Mesenchymal stem cell (in vitro differentiated cells and primary cell): Measurements from ENCODE around the gene IGF2R.

Source experiments
- DNase-seq: peaks from one replicate; pipeline ENCODE4 v3.0.0-alpha.2; 2013
- H2AFZ ChIP-seq: one replicate; pipeline ENCODE4 v1.6.1; 2013; ENCODE audit warnings: low read depth, mild to moderate bottlenecking, control low read depth, inconsistent platforms, low read length, moderate library complexity
- H2AK5ac ChIP-seq: 2 replicates; pipeline ENCODE4 v1.6.1; 2013; ENCODE audit warnings: low read length, moderate library complexity, mild to moderate bottlenecking, inconsistent platforms; ENCODE audit not compliant: severe bottlenecking
- H2BK120ac ChIP-seq: one replicate; pipeline ENCODE4 v1.6.1; 2013; ENCODE audit warnings: low read depth, mild to moderate bottlenecking, inconsistent platforms, low read length, moderate library complexity
- H2BK12ac ChIP-seq, 2 experiments: one replicate each; pipeline ENCODE4 v1.6.1; 2013; ENCODE audit warnings: inconsistent platforms in 2 of 2, low read length in 2 of 2, mild to moderate bottlenecking in 2 of 2, moderate library complexity in 2 of 2, control low read depth in 1 of 2
- H2BK15ac ChIP-seq: one replicate; pipeline ENCODE4 v1.6.1; 2013; ENCODE audit warnings: mild to moderate bottlenecking, low read depth, inconsistent platforms; ENCODE audit not compliant: poor library complexity, severe bottlenecking
- H2BK5ac ChIP-seq: 2 replicates; pipeline ENCODE4 v1.6.1; 2013; ENCODE audit warnings: low read depth, mild to moderate bottlenecking, low read length, control low read depth, inconsistent platforms; ENCODE audit not compliant: poor library complexity, severe bottlenecking
- H3K14ac ChIP-seq, 2 experiments: one replicate each; pipeline ENCODE4 v1.6.1; 2013; ENCODE audit warnings: inconsistent platforms in 2 of 2, low read length in 2 of 2, control low read depth in 1 of 2, mild to moderate bottlenecking in 1 of 2, moderate library complexity in 1 of 2
- H3K18ac ChIP-seq, 2 experiments: one replicate each; pipeline ENCODE4 v1.6.1; 2013; ENCODE audit warnings: inconsistent platforms in 2 of 2, low read length in 2 of 2, control low read depth in 1 of 2, low read depth in 1 of 2, mild to moderate bottlenecking in 1 of 2
- H3K23ac ChIP-seq, 2 experiments: one replicate each; pipeline ENCODE4 v1.6.1; 2013; ENCODE audit warnings: inconsistent platforms in 2 of 2, low read length in 2 of 2, mild to moderate bottlenecking in 2 of 2, moderate library complexity in 2 of 2, control low read depth in 1 of 2
- H3K27ac ChIP-seq: 2 replicates; pipeline ENCODE4 v1.5.1; 2013; ENCODE audit warnings: mild to moderate bottlenecking, moderate library complexity, low read length, control low read depth, inconsistent platforms; ENCODE audit not compliant: poor library complexity, severe bottlenecking
- H3K27me3 ChIP-seq, 2 experiments: 2 replicates each; pipeline versions ENCODE4 v1.6.1 to v1.7.0; 2013; ENCODE audit warnings: low read length in 2 of 2, mild to moderate bottlenecking in 2 of 2, moderate library complexity in 2 of 2, control low read depth in 1 of 2, inconsistent platforms in 1 of 2; ENCODE audit not compliant: control insufficient read depth in 1 of 2, insufficient read depth in 1 of 2
- H3K36me3 ChIP-seq, 2 experiments: 2 replicates each; pipeline versions ENCODE4 v1.6.1 to v1.7.0; 2013; ENCODE audit warnings: low read length in 2 of 2, control low read depth in 1 of 2, inconsistent platforms in 1 of 2, low read depth in 1 of 2, mild to moderate bottlenecking in 1 of 2; ENCODE audit not compliant: insufficient read depth in 2 of 2, control insufficient read depth in 1 of 2
- H3K4ac ChIP-seq, 2 experiments: one replicate each; pipeline ENCODE4 v1.6.1; 2013; ENCODE audit warnings: inconsistent platforms in 2 of 2, low read length in 2 of 2, mild to moderate bottlenecking in 2 of 2, moderate library complexity in 2 of 2, control low read depth in 1 of 2, low read depth in 1 of 2
- H3K4me1 ChIP-seq: 2 replicates; pipeline ENCODE4 v1.6.1; 2013; ENCODE audit warnings: low read depth, low read length, control low read depth; ENCODE audit not compliant: control insufficient read depth, insufficient read depth
- H3K4me2 ChIP-seq: 2 replicates; pipeline ENCODE4 v1.6.1; 2013; ENCODE audit warnings: low read length, mild to moderate bottlenecking, inconsistent platforms; ENCODE audit not compliant: poor library complexity, severe bottlenecking
- H3K4me3 ChIP-seq, 2 experiments: 2 replicates each; pipeline versions ENCODE4 v1.5.1 to v1.7.0; 2013; ENCODE audit warnings: low read length in 2 of 2, mild to moderate bottlenecking in 2 of 2, control low read depth in 1 of 2, low read depth in 1 of 2; ENCODE audit not compliant: insufficient read depth in 1 of 2
- H3K79me1 ChIP-seq: replicated peaks from 2 replicates; pipeline ENCODE4 v1.6.1; 2013; ENCODE audit warnings: mild to moderate bottlenecking, control low read depth, low read length, inconsistent platforms; ENCODE audit not compliant: poor library complexity, severe bottlenecking
- H3K9ac ChIP-seq: 2 replicates; pipeline ENCODE4 v1.7.0; 2013; ENCODE audit warnings: mild to moderate bottlenecking, low read length, moderate library complexity
- H3K9me3 ChIP-seq: 2 replicates; pipeline ENCODE4 v1.7.0; 2013; ENCODE audit warnings: mild to moderate bottlenecking, low read length; ENCODE audit not compliant: control insufficient read depth
- H4K8ac ChIP-seq: one replicate; pipeline ENCODE4 v1.6.1; 2013; ENCODE audit warnings: inconsistent platforms, mild to moderate bottlenecking, low read length, moderate library complexity
- H4K91ac ChIP-seq: one replicate; pipeline ENCODE4 v1.6.1; 2013; ENCODE audit warnings: mild to moderate bottlenecking, low read length, inconsistent platforms
- WGBS: methylation state at CpG from one replicate; pipeline ENCODE4 v1.1.7; 2013; ENCODE audit warnings: mixed read lengths; 5-methylcytosine and 5-hydroxymethylcytosine counted together

The IGF2R gene

DNA sequence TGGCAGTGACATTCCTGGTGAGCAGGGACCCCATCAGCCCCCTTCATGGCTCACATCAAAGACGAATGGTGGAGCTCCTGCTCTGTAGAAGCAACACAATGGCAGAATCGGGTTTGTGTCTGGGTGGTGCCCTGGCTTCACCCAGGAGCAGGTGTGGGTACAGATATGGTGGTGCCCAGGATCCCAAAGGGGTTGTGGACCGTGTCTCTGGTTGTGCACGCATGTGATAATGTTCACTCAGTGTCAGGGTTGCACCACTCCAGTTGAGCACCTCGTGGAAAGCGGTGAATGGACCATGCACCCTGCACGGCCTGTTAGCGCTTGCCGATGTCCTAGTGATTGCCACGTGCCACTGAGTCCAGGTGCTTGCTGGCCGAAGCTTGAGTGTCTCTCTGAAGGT lies 63.0 kb downstream of the IGF2R start:
- Histone ChIP-seq H2AFZ (no peak overlapping the region), H2BK5ac (no peak overlapping the region), H4K8ac (no peak overlapping the region), H3K9ac (no peak overlapping the region), H3K36me3 (peaks cover 51 to 76% of the 10 kb centered on the region in 2 experiments), H3K4ac (no peak overlapping the region), H3K4me3 (no peak overlapping the region), H2BK12ac (no peak overlapping the region), H3K9me3 (no peaks in the 10 kb centered on the region), H2BK15ac (no peak overlapping the region), H3K23ac (no peak overlapping the region), H2BK120ac (no peak overlapping the region), H3K18ac (no peak overlapping the region), H3K4me2 (no peak overlapping the region), H3K14ac (no peak overlapping the region), H2AK5ac (no peak overlapping the region), H3K79me1 (peaks cover 46% of the 10 kb centered on the region), H3K4me1 (peaks cover 18% of the 10 kb centered on the region), H3K27me3 (no peaks in the 10 kb centered on the region), H4K91ac (no peak overlapping the region), H3K27ac (no peak overlapping the region)
- no peak for DNase-seq
- WGBS, result 96% methylated on average over 11 of the region's 11 CpGs

DNA sequence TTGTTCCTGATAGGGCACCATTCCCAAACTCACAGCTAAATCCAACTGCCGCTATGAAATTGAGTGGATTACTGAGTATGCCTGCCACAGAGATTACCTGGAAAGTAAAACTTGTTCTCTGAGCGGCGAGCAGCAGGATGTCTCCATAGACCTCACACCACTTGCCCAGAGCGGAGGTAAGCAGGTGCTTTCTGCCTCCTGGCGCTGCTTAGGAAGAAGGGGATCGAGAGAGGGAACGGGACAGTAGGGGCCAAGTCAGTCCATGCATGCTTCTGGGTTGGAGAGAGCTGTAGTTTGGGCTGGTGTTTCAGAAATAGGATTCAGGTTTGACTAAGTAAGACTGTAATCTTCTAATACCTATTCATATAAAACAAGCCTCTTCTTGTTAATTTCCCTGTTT lies 63.7 kb downstream of the IGF2R start:
- Histone ChIP-seq H3K27ac (no peak overlapping the region), H3K14ac (no peak overlapping the region), H3K9me3 (no peaks in the 10 kb centered on the region), H2BK12ac (no peak overlapping the region), H3K27me3 (no peaks in the 10 kb centered on the region), H3K79me1 (peaks cover 44% of the 10 kb centered on the region), H4K8ac (no peak overlapping the region), H3K4me1 (peaks cover 18% of the 10 kb centered on the region), H2BK5ac (no peak overlapping the region), H3K4me2 (no peak overlapping the region), H3K9ac (no peak overlapping the region), H3K4me3 (no peak overlapping the region), H2BK120ac (no peak overlapping the region), H2BK15ac (no peak overlapping the region), H3K4ac (no peak overlapping the region), H4K91ac (no peak overlapping the region), H3K23ac (no peak overlapping the region), H3K18ac (no peak overlapping the region), H2AFZ (no peak overlapping the region), H2AK5ac (no peak overlapping the region), H3K36me3 (peaks cover 46 to 69% of the 10 kb centered on the region in 2 experiments)
- WGBS, result 92% methylated on average over 5 of the region's 7 CpGs
- DNase-seq, result no peak

- Histone ChIP-seq H3K36me3 (peaks cover 37 to 63% of the 10 kb centered on the region in 2 experiments), H3K18ac (no peak overlapping the region), H3K9ac (no peak overlapping the region), H4K8ac (no peak overlapping the region), H2BK15ac (no peak overlapping the region), H3K14ac (no peak overlapping the region), H2BK12ac (no peak overlapping the region), H3K23ac (no peak overlapping the region), H3K4ac (no peak overlapping the region), H3K4me2 (no peak overlapping the region), H2AFZ (no peak overlapping the region), H4K91ac (no peak overlapping the region), H3K79me1 (peaks cover 40% of the 10 kb centered on the region), H3K4me3 (no peak overlapping the region), H3K4me1 (peaks cover 13% of the 10 kb centered on the region), H2BK120ac (no peak overlapping the region), H3K27ac (no peak overlapping the region), H3K27me3 (no peaks in the 10 kb centered on the region), H2AK5ac (no peak overlapping the region), H2BK5ac (no peak overlapping the region), H3K9me3 (no peaks in the 10 kb centered on the region)
- 96% methylated on average over 14 of the region's 17 CpGs for WGBS
- no peak for DNase-seq
Measured at GRCh38 chr6:160034036-160034930, 65.4 kb downstream of the IGF2R start.

GRCh38 chr6:160035241-160035640 lies 66.4 kb downstream of the IGF2R start:
- Histone ChIP-seq H3K27me3 (no peaks in the 10 kb centered on the region), H4K91ac (no peak overlapping the region), H3K4ac (no peak overlapping the region), H3K18ac (no peak overlapping the region), H2AFZ (no peak overlapping the region), H3K4me2 (no peak overlapping the region), H3K9ac (no peak overlapping the region), H3K79me1 (peaks cover 47% of the 10 kb centered on the region), H3K36me3 (peaks cover 39 to 64% of the 10 kb centered on the region in 2 experiments), H3K4me1 (peaks cover 6% of the 10 kb centered on the region), H3K23ac (no peak overlapping the region), H3K4me3 (no peak overlapping the region), H2AK5ac (no peak overlapping the region), H3K14ac (no peak overlapping the region), H3K9me3 (no peaks in the 10 kb centered on the region), H2BK5ac (no peak overlapping the region), H2BK15ac (no peak overlapping the region), H2BK120ac (no peak overlapping the region), H2BK12ac (no peak overlapping the region), H4K8ac (no peak overlapping the region), H3K27ac (no peak overlapping the region)
- DNase-seq, result no peak
- 98% methylated on average over 7 of the region's 7 CpGs for WGBS
